Hepatocyte (in vitro differentiated cells): ENCODE measurements around the gene CNOT8. TPM values are rescaled to one million over a fixed set of nuclear protein-coding genes. Genes with fewer than 3 reads are reported as not detected.

Experiments used
- DNase-seq: peaks from one replicate; pipeline ENCODE4 v3.0.0-alpha.2; 2016; ENCODE audit warnings: low spot score
- H2AFZ ChIP-seq: fragments of 200-600 bp; sonication (generic); 2 replicates; pipeline ENCODE4 v1.6.0; 2016; ENCODE audit warnings: antibody characterized with exemption, mild to moderate bottlenecking
- H3K27ac ChIP-seq: fragments of 200-600 bp; sonication (generic); 2 replicates; pipeline ENCODE4 v1.5.1; 2016; ENCODE audit warnings: mild to moderate bottlenecking
- H3K27me3 ChIP-seq: fragments of 200-600 bp; sonication (generic); 2 replicates; pipeline ENCODE4 v1.6.1; 2016
- H3K36me3 ChIP-seq: fragments of 200-600 bp; sonication (generic); replicated peaks from 2 replicates; pipeline ENCODE4 v1.5.1; 2016; ENCODE audit warnings: low read depth; ENCODE audit not compliant: insufficient read depth
- H3K4me1 ChIP-seq: fragments of 200-600 bp; sonication (generic); 2 replicates; pipeline ENCODE4 v1.5.1; 2016; ENCODE audit warnings: mild to moderate bottlenecking, moderate library complexity; ENCODE audit not compliant: insufficient read depth
- H3K4me2 ChIP-seq: fragments of 200-600 bp; sonication (generic); 2 replicates; pipeline ENCODE4 v1.6.0; 2016
- H3K4me3 ChIP-seq: fragments of 200-600 bp; sonication (generic); 2 replicates; pipeline ENCODE4 v1.5.1; 2016; ENCODE audit warnings: mild to moderate bottlenecking
- H3K79me2 ChIP-seq: fragments of 200-600 bp; sonication (generic); 2 replicates; pipeline ENCODE4 v1.6.0; 2017; ENCODE audit warnings: mild to moderate bottlenecking
- H3K9me2 ChIP-seq: fragments of 200-600 bp; sonication (generic); replicated peaks from 2 replicates; pipeline ENCODE4 v1.6.0; 2017; ENCODE audit warnings: mild to moderate bottlenecking; ENCODE audit not compliant: insufficient read depth
- H3K9me3 ChIP-seq: fragments of 200-600 bp; sonication (generic); 2 replicates; pipeline ENCODE4 v1.5.1; 2016; ENCODE audit warnings: low read depth, mild to moderate bottlenecking
- H4K20me1 ChIP-seq: fragments of 200-600 bp; sonication (generic); 2 replicates; pipeline ENCODE4 v1.6.0; 2016; ENCODE audit warnings: mild to moderate bottlenecking; ENCODE audit not compliant: insufficient read depth, poor library complexity, severe bottlenecking
- CTCF ChIP-seq: fragments of 200-600 bp; sonication (generic); IDR thresholded peaks from 2 replicates; pipeline ENCODE4 v1.5.1; 2016; ENCODE audit warnings: antibody characterized with exemption, mild to moderate bottlenecking; ENCODE audit not compliant: poor library complexity
- EZH2 ChIP-seq: fragments of 200-600 bp; sonication (generic); IDR thresholded peaks from 2 replicates; pipeline ENCODE4 v1.6.1; 2016; ENCODE audit warnings: antibody characterized with exemption, mild to moderate bottlenecking, borderline replicate concordance
- EZH2phosphoT487 ChIP-seq: fragments of 200-600 bp; sonication (generic); IDR thresholded peaks from one replicate; pipeline ENCODE4 v1.6.1; 2018; ENCODE audit warnings: antibody characterized with exemption, mild to moderate bottlenecking, low read depth, moderate library complexity; ENCODE audit not compliant: unreplicated experiment, severe bottlenecking
- WGBS: methylation state at CpG from one replicate; pipeline ENCODE4 v1.1.6; 2016; ENCODE audit warnings: low lambda C conversion rate; ENCODE audit errors: missing lambda C conversion rate; 5-methylcytosine and 5-hydroxymethylcytosine counted together
- polyA plus RNA-seq: library from polyadenylated mRNA; unstranded; fragments of >200 nt; fragmentation: Nextera tagmentation; extraction: Ambion mirVana; gene quantifications from 2 replicates; pipeline ENCODE4 v1.2.1, GENCODE V29; 2016
- total RNA-seq: library from RNA; depleted of rRNA; stranded (reverse); fragments of >200 nt; gene quantifications from 2 replicates; pipeline ENCODE4 v1.2.3, GENCODE V29; 2014

Gene CNOT8
- total and polyA plus RNA-seq, 2 experiments from 2014 or later, result 46.7 to 63.9 TPM

- Histone ChIP-seq H3K9me2 (no peaks in the 10 kb centered on the region), H3K4me1 (peaks cover 5% of the 10 kb centered on the region), H3K36me3 (no peaks in the 10 kb centered on the region), H3K27me3 (no peaks in the 10 kb centered on the region), H3K4me3 (no peak overlapping the region), H3K9me3 (no peaks in the 10 kb centered on the region), H3K27ac (no peak overlapping the region), H3K4me2 (no peak overlapping the region), H3K79me2 (peaks cover 93% of the 10 kb centered on the region), H4K20me1 (peaks cover 41% of the 10 kb centered on the region), H2AFZ (no peak overlapping the region)
- TF ChIP-seq EZH2, result no peak
- no peak for TF ChIP-seq EZH2phosphoT487
- no peak for TF ChIP-seq CTCF
- DNase-seq, result no peak
- WGBS, result 88% methylated on average over 7 of the region's 7 CpGs
Measured at GRCh38 chr5:154863291-154864080, 5.1 kb downstream of the CNOT8 start.

- 81% methylated on average over 5 of the region's 5 CpGs for WGBS
- TF ChIP-seq EZH2phosphoT487 (no peak), CTCF (no peak), EZH2 (no peak)
- peaks cover 30% of the 10 kb centered on the region for H4K20me1 ChIP-seq
- no peak overlapping the region for H3K27ac ChIP-seq
- no peaks in the 10 kb centered on the region for H3K36me3 ChIP-seq
- no peak overlapping the region for H3K4me3 ChIP-seq
- no peaks in the 10 kb centered on the region for H3K27me3 ChIP-seq
- no peak overlapping the region for H2AFZ ChIP-seq
- no peak for DNase-seq
- H3K4me2 ChIP-seq, result no peak overlapping the region
- H3K9me3 ChIP-seq, result no peaks in the 10 kb centered on the region
- H3K4me1 ChIP-seq, result peaks cover 1% of the 10 kb centered on the region
- peaks cover 74% of the 10 kb centered on the region for H3K79me2 ChIP-seq
- no peaks in the 10 kb centered on the region for H3K9me2 ChIP-seq
Measured at GRCh38 chr5:154865466-154866184, 7.2 kb downstream of the CNOT8 start.

- no peak overlapping the region for H3K27ac ChIP-seq
- WGBS, result 91% methylated on average over 2 of the region's 2 CpGs
- H3K9me2 ChIP-seq, result no peaks in the 10 kb centered on the region
- no peak overlapping the region for H2AFZ ChIP-seq
- H3K4me3 ChIP-seq, result no peak overlapping the region
- no peaks in the 10 kb centered on the region for H3K9me3 ChIP-seq
- no peaks in the 10 kb centered on the region for H3K27me3 ChIP-seq
- TF ChIP-seq CTCF, result no peak
- TF ChIP-seq EZH2phosphoT487, result no peak
- TF ChIP-seq EZH2, result no peak
- H4K20me1 ChIP-seq, result peaks cover 18% of the 10 kb centered on the region
- DNase-seq, result no peak
- no peak overlapping the region for H3K4me2 ChIP-seq
- H3K4me1 ChIP-seq, result no peaks in the 10 kb centered on the region
- H3K36me3 ChIP-seq, result peaks cover 3% of the 10 kb centered on the region
- peaks cover 67% of the 10 kb centered on the region for H3K79me2 ChIP-seq
Measured at GRCh38 chr5:154866841-154867240, 8.4 kb downstream of the CNOT8 start.
